SU-DHL-6 (cell line): ENCODE data around the gene SLC9B2.
A peak's percentile ranks its signal among the peaks of the same experiment; 100 is the strongest.

Experiments
- H2AFZ ChIP-seq: fragments of 200-600 bp; sonication (generic); 2 replicates; pipeline ENCODE4 v1.6.1; 2014; ENCODE audit warnings: low read depth, mild to moderate bottlenecking, moderate library complexity, mixed read lengths, antibody characterized with exemption, low read length; ENCODE audit not compliant: severe bottlenecking
- H3F3A ChIP-seq: fragments of 200-600 bp; shearing (Covaris generic); 2 replicates; pipeline ENCODE4 v1.6.0; 2016; ENCODE audit warnings: antibody characterized with exemption, mild to moderate bottlenecking; ENCODE audit not compliant: insufficient read depth
- H3K27ac ChIP-seq: fragments of 200-600 bp; sonication (generic); 2 replicates; pipeline ENCODE4 v1.5.1; 2016; ENCODE audit warnings: low read depth, mild to moderate bottlenecking, low read length, moderate library complexity, mixed read lengths
- H3K27me3 ChIP-seq: fragments of 200-600 bp; sonication (generic), shearing (Covaris generic); 2 replicates; pipeline ENCODE4 v1.6.0; 2014; ENCODE audit warnings: mild to moderate bottlenecking, low read length
- H3K36me3 ChIP-seq: fragments of 200-600 bp; sonication (generic); 2 replicates; pipeline ENCODE4 v1.6.1; 2014; ENCODE audit warnings: mild to moderate bottlenecking, low read length, mixed read lengths
- H3K4me2 ChIP-seq: fragments of 300-600, 200-600 bp; shearing (Covaris generic), sonication (generic); 2 replicates; pipeline ENCODE4 v1.6.0; 2014; ENCODE audit warnings: low read length, low read depth, mild to moderate bottlenecking; ENCODE audit not compliant: poor library complexity, severe bottlenecking
- H3K4me3 ChIP-seq: fragments of 200-600 bp; sonication (generic); 2 replicates; pipeline ENCODE4 v1.5.1; 2014; ENCODE audit warnings: antibody characterized with exemption, low read length, mild to moderate bottlenecking, mixed read lengths; ENCODE audit not compliant: insufficient read depth, poor library complexity, severe bottlenecking
- H3K79me2 ChIP-seq: fragments of 200-600 bp; sonication (generic); 2 replicates; pipeline ENCODE4 v1.6.1; 2014; ENCODE audit warnings: mild to moderate bottlenecking, low read length, moderate library complexity; ENCODE audit not compliant: insufficient read depth
- H3K9ac ChIP-seq: fragments of 200-600 bp; sonication (generic); 2 replicates; pipeline ENCODE4 v1.7.0; 2014; ENCODE audit warnings: mild to moderate bottlenecking, low read length
- H3K9me2 ChIP-seq: fragments of 200-600 bp; sonication (generic); replicated peaks from 2 replicates; pipeline ENCODE4 v1.6.1; 2014; ENCODE audit warnings: low read length; ENCODE audit not compliant: insufficient read depth
- H3K9me3 ChIP-seq: fragments of 200-600 bp; sonication (generic); 2 replicates; pipeline ENCODE4 v1.6.1; 2014; ENCODE audit warnings: low read length, mixed read lengths; ENCODE audit not compliant: insufficient read depth
- H4K20me1 ChIP-seq: fragments of 200-600 bp; sonication (generic); 2 replicates; pipeline ENCODE4 v1.6.1; 2014; ENCODE audit warnings: low read depth, mild to moderate bottlenecking, antibody characterized with exemption, low read length, moderate library complexity, mixed read lengths
- CTCF ChIP-seq: fragments of 200-600 bp; sonication (generic); IDR thresholded peaks from one replicate; pipeline ENCODE4 v1.5.1; 2017; ENCODE audit warnings: antibody characterized with exemption, mild to moderate bottlenecking, low read length, moderate library complexity; ENCODE audit not compliant: insufficient read depth, poor library complexity, severe bottlenecking
- EZH2phosphoT487 ChIP-seq: fragments of 200-600 bp; sonication (generic), shearing (Covaris generic); conservative IDR thresholded peaks from 2 replicates; pipeline ENCODE4 v1.6.1; 2018; ENCODE audit warnings: mild to moderate bottlenecking, antibody characterized with exemption, low read length, moderate library complexity, mixed read lengths

SLC9B2 gene, protein sequence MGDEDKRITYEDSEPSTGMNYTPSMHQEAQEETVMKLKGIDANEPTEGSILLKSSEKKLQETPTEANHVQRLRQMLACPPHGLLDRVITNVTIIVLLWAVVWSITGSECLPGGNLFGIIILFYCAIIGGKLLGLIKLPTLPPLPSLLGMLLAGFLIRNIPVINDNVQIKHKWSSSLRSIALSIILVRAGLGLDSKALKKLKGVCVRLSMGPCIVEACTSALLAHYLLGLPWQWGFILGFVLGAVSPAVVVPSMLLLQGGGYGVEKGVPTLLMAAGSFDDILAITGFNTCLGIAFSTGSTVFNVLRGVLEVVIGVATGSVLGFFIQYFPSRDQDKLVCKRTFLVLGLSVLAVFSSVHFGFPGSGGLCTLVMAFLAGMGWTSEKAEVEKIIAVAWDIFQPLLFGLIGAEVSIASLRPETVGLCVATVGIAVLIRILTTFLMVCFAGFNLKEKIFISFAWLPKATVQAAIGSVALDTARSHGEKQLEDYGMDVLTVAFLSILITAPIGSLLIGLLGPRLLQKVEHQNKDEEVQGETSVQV

GRCh38 chr4:103076747-103077347, at the start of gene SLC9B2:
Gene SLC9B2 (minus strand): TSS chr4:103076761. CDS start chr4:103067550, 9,211 bp downstream.
- TF ChIP-seq EZH2phosphoT487 (no peak), CTCF (no peak)
- H3K27me3 ChIP-seq: no peaks in the 10 kb centered on the region
- peak within 1 kb of the TSS; percentile 84 for H3K9ac ChIP-seq
- no peaks in the 10 kb centered on the region for H3K36me3 ChIP-seq
- H3K79me2 ChIP-seq: peaks cover 29% of the 10 kb centered on the region; the same call in 1 of the 2 replicates
- no peaks in the 10 kb centered on the region for H3K9me2 ChIP-seq
- no peaks in the 10 kb centered on the region for H4K20me1 ChIP-seq
- peak within 1 kb of the TSS; percentile 44 for H2AFZ ChIP-seq
- peaks cover 11% of the 10 kb centered on the region for H3F3A ChIP-seq
- peak within 1 kb of the TSS; percentile 92 for H3K27ac ChIP-seq
- H3K4me2 ChIP-seq: peak within 1 kb of the TSS; percentile 89
- no peaks in the 10 kb centered on the region for H3K9me3 ChIP-seq
- peak within 1 kb of the TSS; percentile 65 for H3K4me3 ChIP-seq

- Histone ChIP-seq H3K79me2 (no peaks in the 10 kb centered on the region), H3K27me3 (no peaks in the 10 kb centered on the region), H3K4me3 (no peak overlapping the region), H3K4me2 (no peak overlapping the region), H3K27ac (no peak overlapping the region), H4K20me1 (no peaks in the 10 kb centered on the region), H3K9ac (no peak overlapping the region), H3K36me3 (peaks cover 6% of the 10 kb centered on the region; the same call in 1 of the 2 replicates), H3K9me2 (no peaks in the 10 kb centered on the region), H3F3A (no peaks in the 10 kb centered on the region), H3K9me3 (no peaks in the 10 kb centered on the region), H2AFZ (no peak overlapping the region)
- TF ChIP-seq EZH2phosphoT487 (no peak), CTCF (no peak)
Measured at GRCh38 chr4:103126126-103126525, 49.6 kb upstream of the SLC9B2 start.

GRCh38 chr4:103123114-103123513, 46.6 kb upstream of the SLC9B2 start:
- TF ChIP-seq CTCF (no peak), EZH2phosphoT487 (no peak)
- Histone ChIP-seq H3K27me3 (no peaks in the 10 kb centered on the region), H4K20me1 (no peaks in the 10 kb centered on the region), H3F3A (no peaks in the 10 kb centered on the region), H2AFZ (no peak overlapping the region), H3K9ac (no peak overlapping the region), H3K36me3 (peaks cover 8% of the 10 kb centered on the region; the same call in 1 of the 2 replicates), H3K4me2 (no peak overlapping the region), H3K4me3 (no peak overlapping the region), H3K79me2 (no peaks in the 10 kb centered on the region), H3K9me2 (no peaks in the 10 kb centered on the region), H3K27ac (no peak overlapping the region), H3K9me3 (no peaks in the 10 kb centered on the region)
